Lung (tissue), 12 donors: Measurements from ENCODE around the gene ATP1B3. TPM values are rescaled to one million over a fixed set of nuclear protein-coding genes. Genes with fewer than 3 reads are reported as not detected.

Source experiments
- ATAC-seq: fragments of 200-7000 bp; cut with Tn5 transposase; one replicate; pipeline ENCODE4 v1.9.1; 2020; ENCODE audit warnings: moderate number of reproducible peaks; ENCODE audit not compliant: insufficient read depth, low FRiP score
- DNase-seq, 3 donors: peaks; one replicate each; pipeline ENCODE4 v3.0.0-alpha.2; 2013 to 2017
- H3K27ac ChIP-seq, 2 donors: one replicate each; pipeline ENCODE4 v1.5.1; 2013; ENCODE audit warnings: mild to moderate bottlenecking in 2 of 2, moderate library complexity in 2 of 2, control low read depth in 1 of 2, inconsistent platforms in 1 of 2, low read depth in 1 of 2, low read length in 1 of 2
- H3K27me3 ChIP-seq, 3 donors: one replicate each; pipeline ENCODE4 v1.5.1; 2013; ENCODE audit warnings: low read length in 2 of 3; ENCODE audit not compliant: control insufficient read depth in 3 of 3, insufficient read depth in 3 of 3
- H3K36me3 ChIP-seq, 4 donors: one replicate each; pipeline ENCODE4 v1.5.1; 2013; ENCODE audit warnings: low read length in 4 of 4, mild to moderate bottlenecking in 1 of 4, moderate library complexity in 1 of 4; ENCODE audit not compliant: control insufficient read depth in 4 of 4, insufficient read depth in 4 of 4
- H3K4me1 ChIP-seq, 5 donors: one replicate each; pipeline ENCODE4 v1.5.1; 2013; ENCODE audit warnings: low read length in 5 of 5, mild to moderate bottlenecking in 2 of 5, moderate library complexity in 1 of 5; ENCODE audit not compliant: control insufficient read depth in 5 of 5, insufficient read depth in 5 of 5
- H3K4me3 ChIP-seq: one replicate; pipeline ENCODE4 v1.5.1; 2013; ENCODE audit warnings: mild to moderate bottlenecking, control low read depth, moderate library complexity
- H3K9ac ChIP-seq, 2 donors: one replicate each; pipeline ENCODE4 v1.5.1; 2013; ENCODE audit warnings: low read length in 2 of 2, control low read depth in 1 of 2; ENCODE audit not compliant: insufficient read depth in 1 of 2
- H3K9me3 ChIP-seq, 4 donors: one replicate each; pipeline ENCODE4 v1.5.1; 2013; ENCODE audit warnings: low read length in 3 of 4, mild to moderate bottlenecking in 1 of 4, moderate library complexity in 1 of 4; ENCODE audit not compliant: control insufficient read depth in 4 of 4, insufficient read depth in 3 of 4
- CTCF ChIP-seq: IDR thresholded peaks from 2 replicates; pipeline ENCODE4 v1.5.1; 2012; ENCODE audit warnings: mild to moderate bottlenecking; ENCODE audit errors: control extremely low read depth, extremely low read depth
- WGBS, 2 donors: extraction: QIAGEN DNeasy Blood & Tissue Kit; methylation state at CpG; one replicate each; pipeline ENCODE4 v1.1.7; 2013; 5-methylcytosine and 5-hydroxymethylcytosine counted together
- polyA plus RNA-seq, 2 donors: library from polyadenylated mRNA; stranded (reverse); fragments of 200-250 nt; gene quantifications; one replicate each; pipeline ENCODE4 v1.2.1, GENCODE V29; 2013
- total RNA-seq, 2 donors: library from RNA; depleted of rRNA in 1 of 2; stranded (reverse); fragments of >200 nt in 1 of 2; gene quantifications; one replicate each; pipeline ENCODE4 v1.2.1, GENCODE V29; 2014 to 2021
- donor health status: control.
- donor health status: control.
- donor health status: Bipolar disorder and iron deficiency.
- donor health status: healthy.
- donor health status: DM: yes; HTN: yes; CAD: no.

The ATP1B3 gene
- total and polyA plus RNA-seq, 4 donors: 33.4 to 160 (median 128) TPM

GRCh38 chr3:141929341-141929995, 53.0 kb downstream of the ATP1B3 start:
- no peaks in the 10 kb centered on the region for H3K9me3 ChIP-seq
- no peak overlapping the region for H3K4me3 ChIP-seq
- DNase-seq: no peak
- no peak overlapping the region for H3K27ac ChIP-seq
- H3K4me1 ChIP-seq: no peaks in the 10 kb centered on the region
- WGBS, 2 donors: 88 to 89% methylated on average over 7 of the region's 7 CpGs
- peaks cover 0 to 15% (median 7%) of the 10 kb centered on the region in 4 donors for H3K36me3 ChIP-seq
- TF ChIP-seq CTCF: no peak
- no peaks in the 10 kb centered on the region for H3K27me3 ChIP-seq
- no peak for ATAC-seq
- no peak overlapping the region for H3K9ac ChIP-seq

GRCh38 chr3:141930801-141931200, 54.4 kb downstream of the ATP1B3 start:
- Histone ChIP-seq H3K4me3 (no peak overlapping the region), H3K36me3 (peaks cover 0 to 9% (median 5%) of the 10 kb centered on the region in 4 donors), H3K9ac (no peak overlapping the region), H3K27ac (no peak overlapping the region), H3K27me3 (no peaks in the 10 kb centered on the region), H3K4me1 (no peaks in the 10 kb centered on the region), H3K9me3 (no peaks in the 10 kb centered on the region)
- TF ChIP-seq CTCF: no peak
- DNase-seq: no peak
- 96 to 97% methylated on average over 4 of the region's 4 CpGs for WGBS, 2 donors
- no peak for ATAC-seq

GRCh38 chr3:141933421-141934300, 57.2 kb downstream of the ATP1B3 start:
- Histone ChIP-seq H3K4me3 (no peak overlapping the region), H3K4me1 (no peaks in the 10 kb centered on the region), H3K9me3 (no peaks in the 10 kb centered on the region), H3K27ac (no peak overlapping the region), H3K27me3 (no peaks in the 10 kb centered on the region), H3K36me3 (peaks cover 0 to 3% (median 0%) of the 10 kb centered on the region in 4 donors), H3K9ac (no peak overlapping the region)
- no peak for ATAC-seq
- DNase-seq: no peak
- WGBS, 2 donors: 77 to 84% methylated on average over 16 of the region's 16 CpGs
- TF ChIP-seq CTCF: no peak
